ENCODE results near the gene GNL2. TPM values are rescaled to one million over a fixed set of nuclear protein-coding genes. Genes with fewer than 3 reads are reported as not detected.

GNL2 gene
- 64.5 and 73.4 TPM in 2 replicates for total RNA-seq

GRCh38 chr1:37595440-37596181 lies at the start of gene GNL2:
Gene GNL2, minus strand, starts transcription at chr1:37595937. Its CDS starts 115 bp downstream, at chr1:37595822.
- no peak for TF ChIP-seq CTCF (IDR thresholded peaks at IDR 0.05; ENCODE audit: insufficient read depth, low read length, severe bottlenecking)
- Histone ChIP-seq H3K27me3 (ENCODE audit: control insufficient read depth, insufficient read depth, low read length) (no peaks in the 10 kb centered on the region), H3K36me3 (ENCODE audit: control insufficient read depth, insufficient read depth, low read length) (peaks cover 7% of the 10 kb centered on the region), H3K4me3 (ENCODE audit: low read depth, low read length) (peak within 1 kb of the TSS; percentile 63)
- FAIRE-seq (no peak), DNase-seq (ENCODE audit: low read depth) (peak; percentile 92)

GRCh38 chr1:37641059-37641458 lies 45.3 kb upstream of the GNL2 start:
- DNase-seq (ENCODE audit: low read depth) (no peak), FAIRE-seq (no peak)
- no peak for TF ChIP-seq CTCF (IDR thresholded peaks at IDR 0.05; ENCODE audit: insufficient read depth, low read length, severe bottlenecking)
- H3K36me3 ChIP-seq (ENCODE audit: control insufficient read depth, insufficient read depth, low read length) = no peaks in the 10 kb centered on the region
- H3K27me3 ChIP-seq (ENCODE audit: control insufficient read depth, insufficient read depth, low read length) = peaks cover 5% of the 10 kb centered on the region
- no peak overlapping the region for H3K4me3 ChIP-seq (ENCODE audit: low read depth, low read length)

- no peak for FAIRE-seq
Observed at GRCh38 chr1:37636435-37636834, 40.7 kb upstream of the GNL2 start.

GRCh38 chr1:37634992-37635902 lies 39.5 kb upstream of the GNL2 start:
- FAIRE-seq (no peak), DNase-seq (ENCODE audit: low read depth) (no peak)
- Histone ChIP-seq H3K27me3 (ENCODE audit: control insufficient read depth, insufficient read depth, low read length) (peaks cover 44% of the 10 kb centered on the region), H3K4me3 (ENCODE audit: low read depth, low read length) (no peak overlapping the region), H3K36me3 (ENCODE audit: control insufficient read depth, insufficient read depth, low read length) (no peaks in the 10 kb centered on the region)
- TF ChIP-seq CTCF (IDR thresholded peaks at IDR 0.05; ENCODE audit: insufficient read depth, low read length, severe bottlenecking) = no peak

More at GRCh38 chr1:37636435-37636834, 40.7 kb upstream of the GNL2 start:
- Histone ChIP-seq H3K27me3 (ENCODE audit: control insufficient read depth, insufficient read depth, low read length) (peaks cover 37% of the 10 kb centered on the region), H3K4me3 (ENCODE audit: low read depth, low read length) (no peak overlapping the region), H3K36me3 (ENCODE audit: control insufficient read depth, insufficient read depth, low read length) (no peaks in the 10 kb centered on the region)
- TF ChIP-seq CTCF (IDR thresholded peaks at IDR 0.05; ENCODE audit: insufficient read depth, low read length, severe bottlenecking) = no peak
- DNase-seq (ENCODE audit: low read depth) = no peak

GRCh38 chr1:37634244-37634991 lies 38.7 kb upstream of the GNL2 start, which contains the start of gene RSPO1:
Gene RSPO1, minus strand, starts transcription at chr1:37634892. Its CDS starts 5,231 bp downstream, at chr1:37629661.
- no peak for TF ChIP-seq CTCF (IDR thresholded peaks at IDR 0.05; ENCODE audit: insufficient read depth, low read length, severe bottlenecking)
- DNase-seq (ENCODE audit: low read depth) (no peak), FAIRE-seq (no peak)
- H3K36me3 ChIP-seq (ENCODE audit: control insufficient read depth, insufficient read depth, low read length) = no peaks in the 10 kb centered on the region
- H3K27me3 ChIP-seq (ENCODE audit: control insufficient read depth, insufficient read depth, low read length) = peaks cover 49% of the 10 kb centered on the region
- H3K4me3 ChIP-seq (ENCODE audit: low read depth, low read length) = no peak within 1 kb of the TSS

Measured in bronchial epithelial cell (primary cell).